Neural cell (in vitro differentiated cells): ENCODE results near the gene FAM117A. TPM values are rescaled to one million over a fixed set of nuclear protein-coding genes. Genes with fewer than 3 reads are reported as not detected.
A peak's percentile ranks its signal among the peaks of the same experiment; 100 is the strongest.

ENCODE experiments used
- H2AFZ ChIP-seq: fragments of 200-600, 300-800 bp; sonication (generic), shearing (Covaris generic); 2 replicates; pipeline ENCODE4 v1.6.0; 2014; ENCODE audit warnings: low read depth, mild to moderate bottlenecking, antibody characterized with exemption, low read length, moderate library complexity
- H3F3A ChIP-seq: fragments of 200-600 bp; shearing (Covaris generic); 2 replicates; pipeline ENCODE4 v1.6.1; 2016; ENCODE audit warnings: mild to moderate bottlenecking, moderate library complexity, mixed read lengths, antibody characterized with exemption, low read length; ENCODE audit not compliant: insufficient read depth, poor library complexity, severe bottlenecking
- H3K27ac ChIP-seq: fragments of 200-600, 300-800 bp; sonication (generic), shearing (Covaris generic); 2 replicates; pipeline ENCODE4 v1.5.1; 2014; ENCODE audit warnings: mild to moderate bottlenecking, low read length, moderate library complexity
- H3K27me3 ChIP-seq: fragments of 300-800, 200-600 bp; sonication (generic), shearing (Covaris generic); 2 replicates; pipeline ENCODE4 v1.6.0; 2014; ENCODE audit warnings: mild to moderate bottlenecking, low read depth, low read length, moderate library complexity; ENCODE audit not compliant: insufficient read depth
- H3K36me3 ChIP-seq: fragments of 300-800, 200-600 bp; sonication (generic), shearing (Covaris generic); 2 replicates; pipeline ENCODE4 v1.5.1; 2014; ENCODE audit warnings: mild to moderate bottlenecking, antibody characterized with exemption, low read length, moderate library complexity; ENCODE audit not compliant: insufficient read depth
- H3K4me2 ChIP-seq: fragments of 300-800, 200-600 bp; sonication (generic), shearing (Covaris generic); 2 replicates; pipeline ENCODE4 v1.6.0; 2014; ENCODE audit warnings: mild to moderate bottlenecking, low read length
- H3K4me3 ChIP-seq: fragments of 300-800, 200-600 bp; sonication (generic), shearing (Covaris generic); 2 replicates; pipeline ENCODE4 v1.5.1; 2014; ENCODE audit warnings: mild to moderate bottlenecking, low read length, moderate library complexity
- H3K79me2 ChIP-seq: fragments of 200-600 bp; shearing (Covaris generic); replicated peaks from 2 replicates; pipeline ENCODE4 v1.6.0; 2014; ENCODE audit warnings: mild to moderate bottlenecking, low read length, moderate library complexity; ENCODE audit not compliant: insufficient read depth
- H3K9ac ChIP-seq: fragments of 300-800, 200-600 bp; sonication (generic), shearing (Covaris generic); 2 replicates; pipeline ENCODE4 v1.6.1; 2016; ENCODE audit warnings: mild to moderate bottlenecking, low read length, mixed read lengths
- H3K9me2 ChIP-seq: fragments of 200-600 bp; shearing (Covaris generic); 2 replicates; pipeline ENCODE4 v1.6.1; 2016; ENCODE audit warnings: mild to moderate bottlenecking, low read length, mixed read lengths; ENCODE audit not compliant: insufficient read depth
- H3K9me3 ChIP-seq: fragments of 200-600, 300-800 bp; sonication (generic), shearing (Covaris generic); 2 replicates; pipeline ENCODE4 v1.6.1; 2016; ENCODE audit warnings: mild to moderate bottlenecking, mixed run types, low read length, moderate library complexity, mixed read lengths
- H4K20me1 ChIP-seq: fragments of 200-600 bp; shearing (Covaris generic); 2 replicates; pipeline ENCODE4 v1.6.1; 2016; ENCODE audit warnings: mild to moderate bottlenecking, mixed run types; ENCODE audit not compliant: insufficient read depth
- EP300 ChIP-seq: fragments of 450-650 bp; conservative IDR thresholded peaks from 2 replicates; pipeline ENCODE4 v1.6.1; 2014; ENCODE audit warnings: antibody characterized with exemption, mild to moderate bottlenecking, moderate library complexity; ENCODE audit not compliant: poor library complexity, severe bottlenecking
- EZH2 ChIP-seq: fragments of 200-600, 300-800 bp; shearing (Covaris generic), sonication (generic); IDR thresholded peaks from 2 replicates; pipeline ENCODE4 v1.6.1; 2014; ENCODE audit warnings: antibody characterized with exemption, low read length, borderline replicate concordance, mild to moderate bottlenecking; ENCODE audit not compliant: insufficient read depth, poor library complexity, severe bottlenecking
- MXI1 ChIP-seq: fragments of 450-650 bp; conservative IDR thresholded peaks from 2 replicates; pipeline ENCODE4 v1.6.1; 2014; ENCODE audit warnings: antibody characterized with exemption, mild to moderate bottlenecking; ENCODE audit not compliant: poor library complexity, severe bottlenecking
- POLR2AphosphoS5 ChIP-seq: IDR thresholded peaks from 2 replicates; pipeline ENCODE4 v1.6.1; 2012
- RAD21 ChIP-seq: fragments of 450-650 bp; conservative IDR thresholded peaks from 2 replicates; pipeline ENCODE4 v1.6.1; 2014; ENCODE audit warnings: antibody characterized with exemption, mild to moderate bottlenecking, moderate library complexity
- SMC3 ChIP-seq: fragments of 450-650 bp; conservative IDR thresholded peaks from 2 replicates; pipeline ENCODE4 v1.6.1; 2014; ENCODE audit warnings: antibody characterized with exemption, mild to moderate bottlenecking, moderate library complexity; ENCODE audit not compliant: poor library complexity
- TAF1 ChIP-seq: IDR thresholded peaks from 2 replicates; pipeline ENCODE4 v1.6.1; 2012; ENCODE audit warnings: low read depth
- polyA plus RNA-seq: library from polyadenylated mRNA; depleted of rRNA; stranded (reverse); fragments of >200 nt; gene quantifications from 2 replicates; pipeline ENCODE4 v1.2.3, GENCODE V29; 2014
- TF ChIP-seq, protein P1 (sequence below): fragments of 450-650 bp; IDR thresholded peaks from 2 replicates; pipeline ENCODE4 v1.5.1; 2014; ENCODE audit warnings: antibody characterized with exemption, mild to moderate bottlenecking, moderate library complexity; ENCODE audit not compliant: poor library complexity, severe bottlenecking
- TF ChIP-seq, protein P2 (sequence below): IDR thresholded peaks from 2 replicates; pipeline ENCODE4 v1.6.1; 2012; ENCODE audit warnings: borderline replicate concordance

Gene FAM117A
- polyA plus RNA-seq, 1 donor from 2014 or later, result 3.7 TPM

DNA sequence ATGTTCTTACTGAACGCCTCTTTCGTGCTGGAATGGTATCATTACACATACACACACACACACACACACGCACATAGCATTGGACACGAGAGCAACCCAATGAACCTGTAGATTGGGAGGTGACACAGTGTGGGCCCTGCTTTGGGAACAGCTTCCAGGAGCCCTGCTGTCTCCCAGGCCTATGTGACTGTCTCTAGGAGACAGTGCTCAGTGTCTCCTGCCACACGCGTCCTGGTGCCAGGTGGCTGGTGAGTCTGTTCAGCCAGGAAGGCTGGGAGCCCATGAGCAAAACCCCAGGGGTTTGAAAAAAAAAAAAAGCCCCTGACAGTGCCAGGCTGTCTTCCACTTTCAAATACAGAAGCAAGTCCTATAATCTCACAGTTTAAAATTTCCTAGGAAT, 83.6 kb downstream of the FAM117A start:
- Histone ChIP-seq H3K4me2 (no peak overlapping the region), H4K20me1 (no peaks in the 10 kb centered on the region), H3K9me2 (no peaks in the 10 kb centered on the region), H3K27me3 (no peaks in the 10 kb centered on the region), H3K9ac (no peak overlapping the region), H3K36me3 (no peaks in the 10 kb centered on the region), H3K4me3 (no peak overlapping the region), H3F3A (no peaks in the 10 kb centered on the region), H3K9me3 (no peaks in the 10 kb centered on the region), H3K79me2 (peaks cover 19% of the 10 kb centered on the region), H2AFZ (no peak overlapping the region), H3K27ac (no peak overlapping the region)
- TF ChIP-seq MXI1, result no peak
- TF ChIP-seq TAF1, result no peak
- TF ChIP-seq EZH2, result no peak
- TF ChIP-seq SMC3, result no peak
- no peak for TF ChIP-seq POLR2AphosphoS5
- TF ChIP-seq, protein P1, sequence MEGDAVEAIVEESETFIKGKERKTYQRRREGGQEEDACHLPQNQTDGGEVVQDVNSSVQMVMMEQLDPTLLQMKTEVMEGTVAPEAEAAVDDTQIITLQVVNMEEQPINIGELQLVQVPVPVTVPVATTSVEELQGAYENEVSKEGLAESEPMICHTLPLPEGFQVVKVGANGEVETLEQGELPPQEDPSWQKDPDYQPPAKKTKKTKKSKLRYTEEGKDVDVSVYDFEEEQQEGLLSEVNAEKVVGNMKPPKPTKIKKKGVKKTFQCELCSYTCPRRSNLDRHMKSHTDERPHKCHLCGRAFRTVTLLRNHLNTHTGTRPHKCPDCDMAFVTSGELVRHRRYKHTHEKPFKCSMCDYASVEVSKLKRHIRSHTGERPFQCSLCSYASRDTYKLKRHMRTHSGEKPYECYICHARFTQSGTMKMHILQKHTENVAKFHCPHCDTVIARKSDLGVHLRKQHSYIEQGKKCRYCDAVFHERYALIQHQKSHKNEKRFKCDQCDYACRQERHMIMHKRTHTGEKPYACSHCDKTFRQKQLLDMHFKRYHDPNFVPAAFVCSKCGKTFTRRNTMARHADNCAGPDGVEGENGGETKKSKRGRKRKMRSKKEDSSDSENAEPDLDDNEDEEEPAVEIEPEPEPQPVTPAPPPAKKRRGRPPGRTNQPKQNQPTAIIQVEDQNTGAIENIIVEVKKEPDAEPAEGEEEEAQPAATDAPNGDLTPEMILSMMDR, result no peak
- TF ChIP-seq RAD21, result no peak

DNA sequence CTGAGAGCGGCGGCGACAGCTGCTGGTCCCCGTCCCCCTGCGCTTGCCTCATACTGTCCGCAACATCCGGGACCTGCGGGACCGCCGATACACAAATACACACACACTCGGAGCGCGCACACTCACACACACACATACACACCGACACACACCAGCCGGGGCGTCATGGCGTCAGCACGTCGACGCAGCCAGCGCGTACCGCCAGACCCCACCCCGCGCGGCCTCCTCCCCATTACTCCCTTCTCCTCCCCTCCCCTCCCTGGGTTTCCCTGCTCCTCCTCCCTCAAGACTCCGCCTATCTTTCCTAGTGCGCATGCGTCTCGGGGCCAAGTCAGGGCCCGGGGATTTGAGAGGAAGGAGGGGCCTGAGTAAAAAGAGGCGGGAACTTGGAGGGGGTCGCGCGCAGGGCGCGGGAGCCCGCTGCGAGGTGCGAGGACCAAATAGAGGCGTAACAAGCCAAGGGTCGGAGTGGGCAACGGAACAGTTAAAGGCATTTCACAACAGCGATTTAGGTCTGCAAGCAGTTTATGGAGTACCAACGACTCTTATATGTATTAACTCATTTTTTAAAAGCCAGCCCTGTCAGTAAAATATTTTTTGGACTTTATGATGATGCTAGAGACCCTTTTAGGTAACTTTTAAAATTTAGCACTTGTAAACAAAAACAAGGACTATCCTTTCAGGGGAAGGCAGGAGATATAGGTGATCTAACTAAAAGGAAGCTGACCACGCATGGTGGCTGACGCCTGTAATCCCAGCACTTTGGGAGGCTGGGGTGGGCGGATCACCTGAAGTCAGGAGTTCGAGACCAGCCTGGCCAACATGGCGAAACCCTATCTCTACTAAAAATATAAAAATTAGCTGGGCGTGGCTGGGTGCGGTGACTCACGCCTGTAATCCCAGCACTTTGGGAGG, 85.7 kb downstream of the FAM117A start, which contains the start of gene SPOP:
Gene SPOP, minus strand, starts transcription at position 165 of the 915 bp plus-strand sequence. CDS start 55,287 bp downstream, outside the sequence.
- Histone ChIP-seq H3K4me2 (peak within 1 kb of the TSS; percentile 99), H3K4me3 (peak within 1 kb of the TSS; percentile 87), H3K9ac (peak within 1 kb of the TSS; percentile 99), H3K9me2 (no peaks in the 10 kb centered on the region), H3K79me2 (peaks cover 39% of the 10 kb centered on the region), H3K27me3 (no peaks in the 10 kb centered on the region), H3K36me3 (no peaks in the 10 kb centered on the region), H4K20me1 (no peaks in the 10 kb centered on the region), H3K9me3 (no peaks in the 10 kb centered on the region), H3K27ac (peak within 1 kb of the TSS; percentile 99), H2AFZ (peak within 1 kb of the TSS; percentile 91), H3F3A (no peaks in the 10 kb centered on the region)
- TF ChIP-seq EP300 (peak; percentile 76), RAD21 (no peak), EZH2 (no peak), POLR2AphosphoS5 (peak; percentile 92), TAF1 (no peak), MXI1 (no peak)
- TF ChIP-seq, protein P2, sequence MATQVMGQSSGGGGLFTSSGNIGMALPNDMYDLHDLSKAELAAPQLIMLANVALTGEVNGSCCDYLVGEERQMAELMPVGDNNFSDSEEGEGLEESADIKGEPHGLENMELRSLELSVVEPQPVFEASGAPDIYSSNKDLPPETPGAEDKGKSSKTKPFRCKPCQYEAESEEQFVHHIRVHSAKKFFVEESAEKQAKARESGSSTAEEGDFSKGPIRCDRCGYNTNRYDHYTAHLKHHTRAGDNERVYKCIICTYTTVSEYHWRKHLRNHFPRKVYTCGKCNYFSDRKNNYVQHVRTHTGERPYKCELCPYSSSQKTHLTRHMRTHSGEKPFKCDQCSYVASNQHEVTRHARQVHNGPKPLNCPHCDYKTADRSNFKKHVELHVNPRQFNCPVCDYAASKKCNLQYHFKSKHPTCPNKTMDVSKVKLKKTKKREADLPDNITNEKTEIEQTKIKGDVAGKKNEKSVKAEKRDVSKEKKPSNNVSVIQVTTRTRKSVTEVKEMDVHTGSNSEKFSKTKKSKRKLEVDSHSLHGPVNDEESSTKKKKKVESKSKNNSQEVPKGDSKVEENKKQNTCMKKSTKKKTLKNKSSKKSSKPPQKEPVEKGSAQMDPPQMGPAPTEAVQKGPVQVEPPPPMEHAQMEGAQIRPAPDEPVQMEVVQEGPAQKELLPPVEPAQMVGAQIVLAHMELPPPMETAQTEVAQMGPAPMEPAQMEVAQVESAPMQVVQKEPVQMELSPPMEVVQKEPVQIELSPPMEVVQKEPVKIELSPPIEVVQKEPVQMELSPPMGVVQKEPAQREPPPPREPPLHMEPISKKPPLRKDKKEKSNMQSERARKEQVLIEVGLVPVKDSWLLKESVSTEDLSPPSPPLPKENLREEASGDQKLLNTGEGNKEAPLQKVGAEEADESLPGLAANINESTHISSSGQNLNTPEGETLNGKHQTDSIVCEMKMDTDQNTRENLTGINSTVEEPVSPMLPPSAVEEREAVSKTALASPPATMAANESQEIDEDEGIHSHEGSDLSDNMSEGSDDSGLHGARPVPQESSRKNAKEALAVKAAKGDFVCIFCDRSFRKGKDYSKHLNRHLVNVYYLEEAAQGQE, result peak; percentile 85
